Ovary (tissue), 3 donors: ENCODE measurements around the gene FNTB.

Source experiments
- EP300 ChIP-seq: sonication (generic); formaldehyde crosslinking; IDR thresholded peaks from one replicate; pipeline ENCODE4 v1.6.1; 2017; ENCODE audit warnings: antibody characterized with exemption
- POLR2A ChIP-seq: fragments of 450-650 bp; IDR thresholded peaks from one replicate; pipeline ENCODE4 v1.6.1; 2017; ENCODE audit warnings: antibody characterized with exemption, mild to moderate bottlenecking, moderate library complexity
- TF ChIP-seq, protein P1 (sequence below), 3 donors: fragments of 450-650 bp in 2 of 3; fragments of 200-600 bp in 1 of 3; IDR thresholded peaks; one replicate each; pipeline versions ENCODE4 v1.5.1 to v1.8.0; 2016 to 2022; ENCODE audit warnings: antibody characterized with exemption in 3 of 3, mild to moderate bottlenecking in 1 of 3
- donor health status: DM: no; HTN: no; CAD: no.

DNA sequence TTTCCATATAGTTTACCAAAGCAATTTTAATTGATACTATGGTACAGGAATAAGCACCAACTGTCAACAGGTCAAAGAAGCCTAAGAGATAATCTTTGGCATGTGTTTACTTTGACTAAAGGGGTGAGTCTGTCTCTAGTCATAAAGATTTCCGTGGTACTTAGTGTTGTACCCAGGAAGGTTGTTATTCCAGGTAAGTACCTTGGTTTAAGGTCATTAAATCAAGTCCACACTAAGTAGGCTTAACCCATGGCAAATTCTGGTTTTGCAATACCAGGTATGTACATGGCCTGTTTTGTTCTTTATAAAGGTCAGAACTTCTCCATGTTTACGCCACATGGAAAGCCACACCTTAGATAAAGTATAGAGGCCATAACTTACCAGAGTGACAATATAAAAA is 105.7 kb downstream of the FNTB start:
- TF ChIP-seq EP300: no peak
- TF ChIP-seq, protein P1, sequence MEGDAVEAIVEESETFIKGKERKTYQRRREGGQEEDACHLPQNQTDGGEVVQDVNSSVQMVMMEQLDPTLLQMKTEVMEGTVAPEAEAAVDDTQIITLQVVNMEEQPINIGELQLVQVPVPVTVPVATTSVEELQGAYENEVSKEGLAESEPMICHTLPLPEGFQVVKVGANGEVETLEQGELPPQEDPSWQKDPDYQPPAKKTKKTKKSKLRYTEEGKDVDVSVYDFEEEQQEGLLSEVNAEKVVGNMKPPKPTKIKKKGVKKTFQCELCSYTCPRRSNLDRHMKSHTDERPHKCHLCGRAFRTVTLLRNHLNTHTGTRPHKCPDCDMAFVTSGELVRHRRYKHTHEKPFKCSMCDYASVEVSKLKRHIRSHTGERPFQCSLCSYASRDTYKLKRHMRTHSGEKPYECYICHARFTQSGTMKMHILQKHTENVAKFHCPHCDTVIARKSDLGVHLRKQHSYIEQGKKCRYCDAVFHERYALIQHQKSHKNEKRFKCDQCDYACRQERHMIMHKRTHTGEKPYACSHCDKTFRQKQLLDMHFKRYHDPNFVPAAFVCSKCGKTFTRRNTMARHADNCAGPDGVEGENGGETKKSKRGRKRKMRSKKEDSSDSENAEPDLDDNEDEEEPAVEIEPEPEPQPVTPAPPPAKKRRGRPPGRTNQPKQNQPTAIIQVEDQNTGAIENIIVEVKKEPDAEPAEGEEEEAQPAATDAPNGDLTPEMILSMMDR (IDR thresholded peaks at IDR 0.05): no peak
- no peak for TF ChIP-seq POLR2A
